Hepatocyte (in vitro differentiated cells): ENCODE measurements around the gene PHF12.

Experiments used
- EZH2 ChIP-seq: fragments of 200-600 bp; sonication (generic); IDR thresholded peaks from 2 replicates; pipeline ENCODE4 v1.6.1; 2016; ENCODE audit warnings: antibody characterized with exemption, mild to moderate bottlenecking, borderline replicate concordance
- TF ChIP-seq, protein P1 (sequence below): fragments of 200-600 bp; sonication (generic); IDR thresholded peaks from 2 replicates; pipeline ENCODE4 v1.5.1; 2016; ENCODE audit warnings: antibody characterized with exemption, mild to moderate bottlenecking; ENCODE audit not compliant: poor library complexity

DNA sequence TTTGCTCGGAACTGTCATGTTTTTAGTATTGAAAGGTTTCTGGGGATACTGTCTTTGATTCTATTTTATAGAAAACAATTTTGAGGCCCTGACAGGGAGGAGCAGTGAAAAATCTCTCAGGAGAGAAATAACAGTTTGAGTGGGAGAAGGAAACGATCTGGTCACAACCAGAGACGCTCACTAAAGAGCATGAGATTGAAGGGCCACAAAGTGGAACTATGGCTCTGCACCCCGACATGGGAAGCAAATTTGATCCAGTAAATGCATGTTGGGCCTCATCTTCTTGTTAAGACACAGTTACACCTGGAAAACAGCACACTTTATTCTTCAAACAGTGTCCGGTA lies 96.0 kb downstream of the PHF12 start:
- TF ChIP-seq, protein P1, sequence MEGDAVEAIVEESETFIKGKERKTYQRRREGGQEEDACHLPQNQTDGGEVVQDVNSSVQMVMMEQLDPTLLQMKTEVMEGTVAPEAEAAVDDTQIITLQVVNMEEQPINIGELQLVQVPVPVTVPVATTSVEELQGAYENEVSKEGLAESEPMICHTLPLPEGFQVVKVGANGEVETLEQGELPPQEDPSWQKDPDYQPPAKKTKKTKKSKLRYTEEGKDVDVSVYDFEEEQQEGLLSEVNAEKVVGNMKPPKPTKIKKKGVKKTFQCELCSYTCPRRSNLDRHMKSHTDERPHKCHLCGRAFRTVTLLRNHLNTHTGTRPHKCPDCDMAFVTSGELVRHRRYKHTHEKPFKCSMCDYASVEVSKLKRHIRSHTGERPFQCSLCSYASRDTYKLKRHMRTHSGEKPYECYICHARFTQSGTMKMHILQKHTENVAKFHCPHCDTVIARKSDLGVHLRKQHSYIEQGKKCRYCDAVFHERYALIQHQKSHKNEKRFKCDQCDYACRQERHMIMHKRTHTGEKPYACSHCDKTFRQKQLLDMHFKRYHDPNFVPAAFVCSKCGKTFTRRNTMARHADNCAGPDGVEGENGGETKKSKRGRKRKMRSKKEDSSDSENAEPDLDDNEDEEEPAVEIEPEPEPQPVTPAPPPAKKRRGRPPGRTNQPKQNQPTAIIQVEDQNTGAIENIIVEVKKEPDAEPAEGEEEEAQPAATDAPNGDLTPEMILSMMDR = no peak
- TF ChIP-seq EZH2 = no peak
